IPS DF 4.7 (cell line): ENCODE results near the gene SGPL1.
"Not testable (repeated sequence)": the region's sequence is repeated elsewhere in the genome, so short reads cannot be mapped to it uniquely, and the experiment has no call there.

Experiments
- DNase-seq: peaks from one replicate; pipeline ENCODE4 v3.0.0-alpha.2; 2013; ENCODE audit warnings: low spot score; ENCODE audit errors: extremely low read depth

The SGPL1 gene

GRCh38 chr10:70906031-70906783 is 90.5 kb downstream of the SGPL1 start:
- no peak for DNase-seq

GRCh38 chr10:70906953-70907636 is 91.3 kb downstream of the SGPL1 start:
- no peak for DNase-seq

- no peak for DNase-seq
Observed at GRCh38 chr10:70907637-70908405, 92.1 kb downstream of the SGPL1 start.

- no peak for DNase-seq
Observed at GRCh38 chr10:70908406-70909296, 92.9 kb downstream of the SGPL1 start.

- no peak for DNase-seq
Observed at GRCh38 chr10:70909326-70909935, 93.7 kb downstream of the SGPL1 start.

- DNase-seq, result no peak
Observed at GRCh38 chr10:70910486-70911341, 95.0 kb downstream of the SGPL1 start.

- DNase-seq, result no peak
Observed at GRCh38 chr10:70911386-70911785, 95.6 kb downstream of the SGPL1 start.

- no peak for DNase-seq
Observed at GRCh38 chr10:70912556-70912955, 96.8 kb downstream of the SGPL1 start.

GRCh38 chr10:70913191-70913892 is 97.6 kb downstream of the SGPL1 start:
- no peak for DNase-seq

- no peak for DNase-seq
Observed at GRCh38 chr10:70913893-70914240, 98.1 kb downstream of the SGPL1 start.

- DNase-seq, result no peak
Observed at GRCh38 chr10:70914316-70914864, 98.6 kb downstream of the SGPL1 start.

GRCh38 chr10:70915206-70915605 is 99.5 kb downstream of the SGPL1 start:
- DNase-seq, result no peak

- no peak for DNase-seq
Observed at GRCh38 chr10:70915806-70916205, 100.1 kb downstream of the SGPL1 start.

GRCh38 chr10:70916241-70916640 is 100.5 kb downstream of the SGPL1 start:
- no peak for DNase-seq

GRCh38 chr10:70917226-70917625 is 101.5 kb downstream of the SGPL1 start:
- DNase-seq, result no peak

- DNase-seq, result no peak
Observed at GRCh38 chr10:70917635-70918034, 101.9 kb downstream of the SGPL1 start.

- no peak for DNase-seq
Observed at GRCh38 chr10:70918851-70919530, 103.2 kb downstream of the SGPL1 start.

- not testable (repeated sequence) for DNase-seq
Observed at GRCh38 chr10:70919906-70920305, 104.2 kb downstream of the SGPL1 start.
